ENCODE measurements around the gene KBTBD12.
"Not testable (repeated sequence)": the region's sequence is repeated elsewhere in the genome, so short reads cannot be mapped to it uniquely, and the experiment has no call there.

KBTBD12 gene

DNA sequence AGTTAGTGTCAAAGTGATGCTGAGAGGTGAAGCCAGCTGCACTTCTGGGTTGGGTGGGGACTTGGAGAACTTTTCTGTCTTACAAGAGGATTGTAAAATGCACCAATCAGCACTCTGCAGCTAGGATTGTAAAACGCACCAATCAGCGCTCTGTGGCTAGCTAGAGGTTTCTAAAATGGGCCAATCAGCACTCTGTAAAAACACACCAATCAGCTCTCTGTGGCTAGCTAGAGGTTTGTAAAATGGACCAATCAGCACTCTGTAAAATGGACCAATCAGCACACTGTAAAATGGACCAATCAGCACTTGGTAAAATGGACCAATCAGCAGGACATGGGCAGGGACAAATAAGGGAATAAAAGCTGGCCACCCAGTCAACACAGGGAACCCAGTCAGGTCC, 1.2 kb upstream of the KBTBD12 start:
- H3K36me3 Mint-ChIP-seq (ENCODE audit: low read depth); H3K4me3 Mint-ChIP-seq; DNase-seq (ENCODE audit: low spot score); H3K9me3 Mint-ChIP-seq; H3K4me1 Mint-ChIP-seq (ENCODE audit: low read depth); H3K27ac Mint-ChIP-seq: not testable (repeated sequence)
- H3K27me3 Mint-ChIP-seq (ENCODE audit: low read depth), result peaks cover 45% of the 10 kb centered on the region

DNA sequence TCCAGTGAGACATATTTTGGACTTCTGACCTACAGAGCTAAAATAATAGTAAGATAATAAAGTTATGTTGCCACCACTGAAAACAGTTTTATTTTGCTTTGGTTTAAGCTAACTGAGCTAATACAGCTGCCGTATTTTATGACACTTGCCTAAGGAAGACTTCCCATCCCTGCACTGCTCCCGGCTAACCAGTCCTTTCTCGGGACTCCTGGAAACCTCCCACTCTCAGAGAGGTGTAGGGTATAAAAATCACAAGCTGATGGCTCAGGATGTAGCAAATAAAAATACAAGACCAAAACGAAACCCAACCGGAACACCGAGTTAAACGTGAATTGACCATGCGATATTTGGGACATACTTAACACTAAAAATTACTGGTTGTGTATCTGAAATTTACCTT, 448 bp upstream of the KBTBD12 start:
- peak overlapping the region; percentile 16 for H3K4me3 Mint-ChIP-seq
- no peak for DNase-seq (ENCODE audit: low spot score)
- H3K9me3 Mint-ChIP-seq, result no peaks in the 10 kb centered on the region
- H3K36me3 Mint-ChIP-seq (ENCODE audit: low read depth), result no peaks in the 10 kb centered on the region
- H3K4me1 Mint-ChIP-seq (ENCODE audit: low read depth), result peaks cover 2% of the 10 kb centered on the region
- no peak overlapping the region for H3K27ac Mint-ChIP-seq
- H3K27me3 Mint-ChIP-seq (ENCODE audit: low read depth), result peaks cover 45% of the 10 kb centered on the region

GRCh38 chr3:127915937-127916493, 983 bp downstream of the KBTBD12 start:
- DNase-seq (ENCODE audit: low spot score), result no peak
- H3K36me3 Mint-ChIP-seq (ENCODE audit: low read depth), result no peaks in the 10 kb centered on the region
- peaks cover 49% of the 10 kb centered on the region for H3K27me3 Mint-ChIP-seq (ENCODE audit: low read depth)
- no peak overlapping the region for H3K4me3 Mint-ChIP-seq
- H3K4me1 Mint-ChIP-seq (ENCODE audit: low read depth), result peaks cover 2% of the 10 kb centered on the region
- H3K27ac Mint-ChIP-seq, result no peak overlapping the region
- no peaks in the 10 kb centered on the region for H3K9me3 Mint-ChIP-seq

DNA sequence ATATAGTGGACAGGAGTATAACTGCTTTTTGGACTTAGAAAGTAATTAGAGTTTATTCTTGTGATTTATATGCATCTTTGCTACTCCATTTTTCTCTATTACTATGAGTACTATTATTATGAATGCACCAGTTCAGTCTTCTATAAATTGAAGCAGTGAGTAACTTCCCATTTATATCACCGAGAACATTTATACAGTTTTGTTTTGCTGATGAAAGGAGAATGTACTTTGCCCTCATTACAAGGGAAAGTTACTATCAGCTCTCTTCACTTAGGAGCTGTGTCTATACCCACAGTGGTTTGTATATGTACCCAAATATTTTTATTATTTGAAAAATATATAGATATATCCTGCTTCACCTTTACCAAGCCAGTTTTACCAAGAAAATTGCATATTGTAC, 5.7 kb downstream of the KBTBD12 start:
- no peak overlapping the region for H3K27ac Mint-ChIP-seq
- no peaks in the 10 kb centered on the region for H3K9me3 Mint-ChIP-seq
- DNase-seq (ENCODE audit: low spot score), result no peak
- H3K4me3 Mint-ChIP-seq, result no peak overlapping the region
- H3K36me3 Mint-ChIP-seq (ENCODE audit: low read depth), result no peaks in the 10 kb centered on the region
- H3K4me1 Mint-ChIP-seq (ENCODE audit: low read depth), result peaks cover 5% of the 10 kb centered on the region
- H3K27me3 Mint-ChIP-seq (ENCODE audit: low read depth), result peaks cover 46% of the 10 kb centered on the region

- H3K27me3 Mint-ChIP-seq (ENCODE audit: low read depth), result peaks cover 45% of the 10 kb centered on the region
- no peaks in the 10 kb centered on the region for H3K9me3 Mint-ChIP-seq
Measured at GRCh38 chr3:127923611-127924010, 8.6 kb downstream of the KBTBD12 start.

DNA sequence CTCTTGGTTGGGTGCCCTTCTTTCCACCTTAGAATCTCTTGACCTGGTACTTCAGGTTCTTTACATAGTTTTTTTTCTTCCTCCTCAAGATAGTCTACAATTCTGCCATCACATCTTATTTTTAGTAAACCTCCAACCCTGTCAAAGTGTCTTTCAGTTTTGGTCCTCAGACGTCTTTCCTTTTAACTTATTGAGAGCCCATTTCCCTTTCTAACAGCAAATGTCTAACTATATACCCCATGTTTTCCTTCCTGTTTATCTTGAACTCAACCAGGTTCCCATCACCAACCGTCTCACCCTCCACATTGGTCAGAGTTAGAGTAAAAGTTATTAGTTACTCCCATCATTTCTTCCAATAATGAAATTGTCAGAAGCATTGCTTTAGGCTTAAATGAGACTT, 10.4 kb downstream of the KBTBD12 start:
- peaks cover 41% of the 10 kb centered on the region for H3K27me3 Mint-ChIP-seq (ENCODE audit: low read depth)

More at GRCh38 chr3:127923611-127924010, 8.6 kb downstream of the KBTBD12 start:
- Mint-ChIP-seq H3K27ac (no peak overlapping the region), H3K4me1 (ENCODE audit: low read depth) (peaks cover 5% of the 10 kb centered on the region), H3K4me3 (no peak overlapping the region), H3K36me3 (ENCODE audit: low read depth) (no peaks in the 10 kb centered on the region)
- DNase-seq (ENCODE audit: low spot score), result no peak

DNA sequence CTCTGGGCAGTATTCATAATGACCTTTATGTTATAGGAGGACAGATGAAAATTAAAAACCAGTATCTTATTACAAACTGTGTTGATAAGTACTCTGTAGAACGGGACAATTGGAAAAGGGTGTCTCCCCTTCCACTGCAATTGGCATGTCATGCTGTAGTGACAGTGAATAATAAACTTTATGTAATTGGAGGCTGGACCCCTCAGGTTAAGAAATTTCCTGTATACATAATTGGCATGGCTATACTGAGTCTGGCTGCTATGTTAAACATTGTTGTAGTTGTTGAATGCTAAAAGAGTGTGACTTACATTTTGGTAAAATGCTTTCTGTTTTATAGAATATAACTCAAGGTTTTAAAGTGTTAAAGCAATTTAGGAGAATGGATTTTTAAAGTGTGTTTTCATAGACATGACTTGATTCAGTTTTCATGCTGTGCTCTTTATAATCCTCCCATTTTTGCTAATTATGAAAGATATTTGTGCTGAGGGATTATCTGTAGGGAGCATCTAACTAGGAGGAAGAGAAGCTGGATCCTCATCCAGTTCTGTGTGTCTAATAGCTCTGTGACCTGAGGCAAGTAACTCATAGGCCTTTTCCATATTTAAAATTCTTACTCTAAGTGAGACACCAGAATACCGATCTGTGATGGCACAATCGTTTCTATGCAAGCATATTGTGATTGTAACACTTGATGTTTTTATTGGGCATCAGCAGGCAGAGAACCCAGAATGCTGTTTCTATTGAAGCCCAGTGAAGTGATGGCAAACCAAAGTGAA, 13.0 kb downstream of the KBTBD12 start:
- Mint-ChIP-seq H3K36me3 (ENCODE audit: low read depth) (no peaks in the 10 kb centered on the region), H3K9me3 (no peaks in the 10 kb centered on the region), H3K4me1 (ENCODE audit: low read depth) (peaks cover 5% of the 10 kb centered on the region), H3K27me3 (ENCODE audit: low read depth) (peaks cover 44% of the 10 kb centered on the region), H3K4me3 (no peak overlapping the region), H3K27ac (no peak overlapping the region)
- no peak for DNase-seq (ENCODE audit: low spot score)

More for the DNA sequence above, 10.4 kb downstream of the KBTBD12 start:
- no peak for DNase-seq (ENCODE audit: low spot score)
- Mint-ChIP-seq H3K9me3 (no peaks in the 10 kb centered on the region), H3K36me3 (ENCODE audit: low read depth) (no peaks in the 10 kb centered on the region), H3K27ac (no peak overlapping the region), H3K4me3 (no peak overlapping the region), H3K4me1 (ENCODE audit: low read depth) (peaks cover 5% of the 10 kb centered on the region)

- no peak overlapping the region for H3K4me3 Mint-ChIP-seq
- peaks cover 5% of the 10 kb centered on the region for H3K4me1 Mint-ChIP-seq (ENCODE audit: low read depth)
- H3K27ac Mint-ChIP-seq, result no peak overlapping the region
- H3K27me3 Mint-ChIP-seq (ENCODE audit: low read depth), result peaks cover 55% of the 10 kb centered on the region
- H3K9me3 Mint-ChIP-seq, result no peaks in the 10 kb centered on the region
- no peak for DNase-seq (ENCODE audit: low spot score)
- H3K36me3 Mint-ChIP-seq (ENCODE audit: low read depth), result no peaks in the 10 kb centered on the region
Measured at GRCh38 chr3:127929818-127930413, 14.9 kb downstream of the KBTBD12 start.

- Mint-ChIP-seq H3K9me3 (no peaks in the 10 kb centered on the region), H3K4me3 (no peak overlapping the region), H3K27me3 (ENCODE audit: low read depth) (peaks cover 55% of the 10 kb centered on the region), H3K27ac (no peak overlapping the region), H3K36me3 (ENCODE audit: low read depth) (no peaks in the 10 kb centered on the region), H3K4me1 (ENCODE audit: low read depth) (no peaks in the 10 kb centered on the region)
- no peak for DNase-seq (ENCODE audit: low spot score)
Measured at GRCh38 chr3:127933396-127933795, 18.4 kb downstream of the KBTBD12 start.

DNA sequence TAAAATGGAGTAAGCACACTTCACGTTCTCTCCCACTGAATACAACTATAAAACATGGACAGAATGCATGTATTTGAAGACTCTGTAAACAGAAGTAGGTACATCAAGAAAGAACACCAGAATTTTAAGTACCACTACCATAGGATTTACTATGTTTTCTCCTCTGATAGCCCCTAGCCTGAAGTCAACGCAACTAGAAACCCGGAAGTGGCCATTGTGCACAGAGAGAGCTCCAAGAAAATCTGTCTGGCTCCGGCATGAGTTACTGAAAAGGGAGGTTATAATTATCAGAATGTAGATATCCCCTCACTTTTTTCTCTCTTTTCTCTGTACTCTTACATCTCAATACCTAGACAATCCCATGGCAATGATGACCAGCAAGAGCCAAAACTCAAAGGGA, 23.8 kb downstream of the KBTBD12 start:
- Mint-ChIP-seq H3K27ac (no peak overlapping the region), H3K4me3 (no peak overlapping the region), H3K36me3 (ENCODE audit: low read depth) (no peaks in the 10 kb centered on the region), H3K27me3 (ENCODE audit: low read depth) (peaks cover 48% of the 10 kb centered on the region), H3K9me3 (no peaks in the 10 kb centered on the region), H3K4me1 (ENCODE audit: low read depth) (no peaks in the 10 kb centered on the region)
- DNase-seq (ENCODE audit: low spot score), result no peak

GRCh38 chr3:127940116-127940515, 25.1 kb downstream of the KBTBD12 start:
- no peak for DNase-seq (ENCODE audit: low spot score)
- no peaks in the 10 kb centered on the region for H3K36me3 Mint-ChIP-seq (ENCODE audit: low read depth)
- no peak overlapping the region for H3K27ac Mint-ChIP-seq
- no peak overlapping the region for H3K4me3 Mint-ChIP-seq
- H3K27me3 Mint-ChIP-seq (ENCODE audit: low read depth), result peaks cover 39% of the 10 kb centered on the region
- no peaks in the 10 kb centered on the region for H3K4me1 Mint-ChIP-seq (ENCODE audit: low read depth)
- H3K9me3 Mint-ChIP-seq, result no peaks in the 10 kb centered on the region

DNA sequence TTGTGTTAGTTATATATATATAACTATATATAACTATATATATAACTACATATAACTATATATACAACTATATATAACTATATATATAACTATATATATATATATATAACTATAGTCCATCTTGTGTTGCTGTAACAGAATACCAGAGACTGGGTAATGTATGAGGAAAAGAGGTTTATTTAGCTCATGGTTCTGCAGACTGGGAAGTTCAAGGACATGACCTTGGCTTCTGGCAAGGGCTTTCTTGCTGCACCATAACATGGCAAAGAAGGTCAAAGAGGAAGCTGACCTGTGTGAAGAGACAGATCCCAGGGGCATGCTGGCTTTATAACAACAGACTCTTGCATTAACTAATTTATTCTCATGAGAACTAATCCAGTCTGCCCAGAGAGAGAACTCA, 27.6 kb downstream of the KBTBD12 start:
- Mint-ChIP-seq H3K27ac (no peak overlapping the region), H3K9me3 (no peaks in the 10 kb centered on the region), H3K27me3 (ENCODE audit: low read depth) (peaks cover 41% of the 10 kb centered on the region)

DNA sequence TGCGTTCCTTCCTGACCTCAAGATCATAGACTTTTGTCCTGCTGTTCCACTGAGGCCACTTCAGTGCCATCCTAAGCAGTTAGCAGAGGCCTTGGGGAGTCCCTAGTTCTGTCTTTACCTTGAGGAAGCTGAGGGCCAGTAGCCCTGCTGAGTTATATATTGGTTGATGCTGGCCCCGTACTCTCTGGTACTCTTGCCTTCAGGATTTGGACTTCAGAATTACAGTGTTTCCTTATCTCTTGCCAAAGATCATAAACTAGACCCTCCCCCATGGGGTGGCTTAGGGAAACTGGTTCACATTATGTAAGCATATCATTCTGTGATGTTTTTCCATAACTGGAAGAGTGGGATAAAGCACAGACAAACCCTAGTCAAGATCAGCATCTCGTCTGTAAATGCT, 33.2 kb downstream of the KBTBD12 start:
- Mint-ChIP-seq H3K27me3 (ENCODE audit: low read depth) (peaks cover 46% of the 10 kb centered on the region), H3K4me3 (no peak overlapping the region)

More for the DNA sequence above, 27.6 kb downstream of the KBTBD12 start:
- Mint-ChIP-seq H3K36me3 (ENCODE audit: low read depth) (no peaks in the 10 kb centered on the region), H3K4me1 (ENCODE audit: low read depth) (no peaks in the 10 kb centered on the region), H3K4me3 (no peak overlapping the region)
- no peak for DNase-seq (ENCODE audit: low spot score)

GRCh38 chr3:127949446-127950055, 34.5 kb downstream of the KBTBD12 start:
- no peaks in the 10 kb centered on the region for H3K4me1 Mint-ChIP-seq (ENCODE audit: low read depth)
- H3K27me3 Mint-ChIP-seq (ENCODE audit: low read depth), result peaks cover 47% of the 10 kb centered on the region

More for the DNA sequence above, 33.2 kb downstream of the KBTBD12 start:
- H3K9me3 Mint-ChIP-seq, result no peaks in the 10 kb centered on the region
- no peaks in the 10 kb centered on the region for H3K36me3 Mint-ChIP-seq (ENCODE audit: low read depth)
- no peaks in the 10 kb centered on the region for H3K4me1 Mint-ChIP-seq (ENCODE audit: low read depth)
- no peak overlapping the region for H3K27ac Mint-ChIP-seq
- DNase-seq (ENCODE audit: low spot score), result no peak

More at GRCh38 chr3:127949446-127950055, 34.5 kb downstream of the KBTBD12 start:
- no peak overlapping the region for H3K27ac Mint-ChIP-seq
- H3K9me3 Mint-ChIP-seq, result no peaks in the 10 kb centered on the region
- no peak for DNase-seq (ENCODE audit: low spot score)
- H3K36me3 Mint-ChIP-seq (ENCODE audit: low read depth), result no peaks in the 10 kb centered on the region
- H3K4me3 Mint-ChIP-seq, result no peak overlapping the region

All from T-helper 2 cell treated with Interferon-gamma antibody and Interleukin-4, amounts not matched to agents 5 μg/mL and 100 μg/mL, for 36 hours (primary cell).